ENCODE measurements around the gene CAPRIN2.

CAPRIN2 gene

GRCh38 chr12:30761730-30762129 lies 7.0 kb upstream of the CAPRIN2 start:
- no peak for FAIRE-seq
- TF ChIP-seq TAF1 (IDR thresholded peaks at IDR 0.05; ENCODE audit: borderline replicate concordance, low read depth, low read length), result no peak
- no peak for TF ChIP-seq POLR2AphosphoS5 (IDR thresholded peaks at IDR 0.05; ENCODE audit: low read depth, low read length)
- no peak for TF ChIP-seq POLR2A (IDR thresholded peaks at IDR 0.05; ENCODE audit: low read depth, low read length)
- no peak for DNase-seq (ENCODE audit: insufficient read length)

GRCh38 chr12:30757316-30757715 lies 2.6 kb upstream of the CAPRIN2 start:
- TF ChIP-seq TAF1 (IDR thresholded peaks at IDR 0.05; ENCODE audit: borderline replicate concordance, low read depth, low read length) (no peak), POLR2AphosphoS5 (IDR thresholded peaks at IDR 0.05; ENCODE audit: low read depth, low read length) (no peak), POLR2A (IDR thresholded peaks at IDR 0.05; ENCODE audit: low read depth, low read length) (no peak)
- no peak for FAIRE-seq
- DNase-seq (ENCODE audit: insufficient read length), result no peak

- TF ChIP-seq TAF1 (IDR thresholded peaks at IDR 0.05; ENCODE audit: borderline replicate concordance, low read depth, low read length), result no peak
- TF ChIP-seq POLR2AphosphoS5 (IDR thresholded peaks at IDR 0.05; ENCODE audit: low read depth, low read length), result no peak
- TF ChIP-seq POLR2A (IDR thresholded peaks at IDR 0.05; ENCODE audit: low read depth, low read length), result no peak
- FAIRE-seq (no peak), DNase-seq (ENCODE audit: insufficient read length) (no peak)
Measured at GRCh38 chr12:30756074-30756473, 1.3 kb upstream of the CAPRIN2 start.

- no peak for DNase-seq (ENCODE audit: insufficient read length)
- TF ChIP-seq POLR2A (IDR thresholded peaks at IDR 0.05; ENCODE audit: low read depth, low read length) (no peak), POLR2AphosphoS5 (IDR thresholded peaks at IDR 0.05; ENCODE audit: low read depth, low read length) (no peak), TAF1 (IDR thresholded peaks at IDR 0.05; ENCODE audit: borderline replicate concordance, low read depth, low read length) (no peak)
- no peak for FAIRE-seq
Measured at GRCh38 chr12:30755395-30755762, 628 bp upstream of the CAPRIN2 start.

GRCh38 chr12:30754383-30754749 lies 385 bp downstream of the CAPRIN2 start:
- FAIRE-seq (peak; percentile 48), DNase-seq (ENCODE audit: insufficient read length) (peak; percentile 13)
- no peak for TF ChIP-seq POLR2AphosphoS5 (IDR thresholded peaks at IDR 0.05; ENCODE audit: low read depth, low read length)
- TF ChIP-seq POLR2A (IDR thresholded peaks at IDR 0.05; ENCODE audit: low read depth, low read length), result no peak
- TF ChIP-seq TAF1 (IDR thresholded peaks at IDR 0.05; ENCODE audit: borderline replicate concordance, low read depth, low read length), result no peak

- no peak for DNase-seq (ENCODE audit: insufficient read length)
- peak; percentile 69 for FAIRE-seq
- TF ChIP-seq POLR2A (IDR thresholded peaks at IDR 0.05; ENCODE audit: low read depth, low read length) (no peak), POLR2AphosphoS5 (IDR thresholded peaks at IDR 0.05; ENCODE audit: low read depth, low read length) (no peak), TAF1 (IDR thresholded peaks at IDR 0.05; ENCODE audit: borderline replicate concordance, low read depth, low read length) (no peak)
Measured at GRCh38 chr12:30753751-30754382, 884 bp downstream of the CAPRIN2 start.

GRCh38 chr12:30753233-30753632 lies 1.5 kb downstream of the CAPRIN2 start:
- no peak for DNase-seq (ENCODE audit: insufficient read length)
- TF ChIP-seq TAF1 (IDR thresholded peaks at IDR 0.05; ENCODE audit: borderline replicate concordance, low read depth, low read length), result no peak
- no peak for FAIRE-seq

GRCh38 chr12:30752255-30752654 lies 2.5 kb downstream of the CAPRIN2 start:
- no peak for DNase-seq (ENCODE audit: insufficient read length)
- no peak for FAIRE-seq

GRCh38 chr12:30748147-30748546 lies 6.6 kb downstream of the CAPRIN2 start:
- DNase-seq (ENCODE audit: insufficient read length) (no peak), FAIRE-seq (no peak)
- TF ChIP-seq POLR2A (IDR thresholded peaks at IDR 0.05; ENCODE audit: low read depth, low read length), result no peak
- TF ChIP-seq TAF1 (IDR thresholded peaks at IDR 0.05; ENCODE audit: borderline replicate concordance, low read depth, low read length), result no peak
- TF ChIP-seq POLR2AphosphoS5 (IDR thresholded peaks at IDR 0.05; ENCODE audit: low read depth, low read length), result no peak

More at GRCh38 chr12:30752255-30752654, 2.5 kb downstream of the CAPRIN2 start:
- TF ChIP-seq POLR2A (IDR thresholded peaks at IDR 0.05; ENCODE audit: low read depth, low read length) (no peak), TAF1 (IDR thresholded peaks at IDR 0.05; ENCODE audit: borderline replicate concordance, low read depth, low read length) (no peak), POLR2AphosphoS5 (IDR thresholded peaks at IDR 0.05; ENCODE audit: low read depth, low read length) (no peak)

GRCh38 chr12:30746190-30746589 lies 8.6 kb downstream of the CAPRIN2 start:
- no peak for FAIRE-seq
- TF ChIP-seq POLR2A (IDR thresholded peaks at IDR 0.05; ENCODE audit: low read depth, low read length) (no peak), TAF1 (IDR thresholded peaks at IDR 0.05; ENCODE audit: borderline replicate concordance, low read depth, low read length) (no peak), POLR2AphosphoS5 (IDR thresholded peaks at IDR 0.05; ENCODE audit: low read depth, low read length) (no peak)
- no peak for DNase-seq (ENCODE audit: insufficient read length)

GRCh38 chr12:30744321-30744720 lies 10.4 kb downstream of the CAPRIN2 start:
- TF ChIP-seq POLR2AphosphoS5 (IDR thresholded peaks at IDR 0.05; ENCODE audit: low read depth, low read length) (no peak), TAF1 (IDR thresholded peaks at IDR 0.05; ENCODE audit: borderline replicate concordance, low read depth, low read length) (no peak), POLR2A (IDR thresholded peaks at IDR 0.05; ENCODE audit: low read depth, low read length) (no peak)
- DNase-seq (ENCODE audit: insufficient read length) (no peak), FAIRE-seq (no peak)

- no peak for DNase-seq (ENCODE audit: insufficient read length)
- no peak for FAIRE-seq
- no peak for TF ChIP-seq TAF1 (IDR thresholded peaks at IDR 0.05; ENCODE audit: borderline replicate concordance, low read depth, low read length)
Measured at GRCh38 chr12:30740274-30740673, 14.5 kb downstream of the CAPRIN2 start.

GRCh38 chr12:30739020-30739419 lies 15.7 kb downstream of the CAPRIN2 start:
- TF ChIP-seq POLR2AphosphoS5 (IDR thresholded peaks at IDR 0.05; ENCODE audit: low read depth, low read length), result no peak
- TF ChIP-seq POLR2A (IDR thresholded peaks at IDR 0.05; ENCODE audit: low read depth, low read length), result no peak
- no peak for TF ChIP-seq TAF1 (IDR thresholded peaks at IDR 0.05; ENCODE audit: borderline replicate concordance, low read depth, low read length)
- DNase-seq (ENCODE audit: insufficient read length), result no peak
- FAIRE-seq, result no peak

All from GM12892 (cell line).